HG03457 (cell line): ENCODE measurements around the gene CTH.
"Not testable (repeated sequence)": the region's sequence is repeated elsewhere in the genome, so short reads cannot be mapped to it uniquely, and the experiment has no call there.

Experiments
- ATAC-seq: cut with Tn5 transposase; IDR thresholded peaks from one replicate; pipeline ENCODE4 v1.9.1; 2021; ENCODE audit warnings: moderate number of reproducible peaks; ENCODE audit not compliant: unreplicated experiment

The CTH gene

GRCh38 chr1:70405780-70406416, 5.2 kb upstream of the CTH start:
- ATAC-seq, result no peak

DNA sequence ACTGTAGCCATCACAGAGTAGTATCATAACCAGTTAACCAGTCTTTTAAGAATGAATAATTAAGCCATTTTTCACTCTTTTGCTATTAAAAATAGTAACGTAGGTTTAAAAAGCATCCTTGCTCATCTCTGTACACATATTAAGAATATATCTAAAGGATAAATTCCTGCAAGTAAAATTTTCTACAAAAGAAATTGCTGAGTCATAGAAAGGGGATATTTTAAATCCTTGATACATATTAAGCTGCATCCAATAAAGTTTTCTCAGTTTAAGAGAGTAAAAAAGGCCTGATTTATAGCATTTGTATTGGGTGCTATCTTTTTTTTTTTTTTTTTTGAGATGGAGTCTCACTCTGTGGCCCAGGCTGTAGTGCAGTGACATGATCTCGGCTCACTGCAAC, 1.9 kb upstream of the CTH start:
- no peak for ATAC-seq

DNA sequence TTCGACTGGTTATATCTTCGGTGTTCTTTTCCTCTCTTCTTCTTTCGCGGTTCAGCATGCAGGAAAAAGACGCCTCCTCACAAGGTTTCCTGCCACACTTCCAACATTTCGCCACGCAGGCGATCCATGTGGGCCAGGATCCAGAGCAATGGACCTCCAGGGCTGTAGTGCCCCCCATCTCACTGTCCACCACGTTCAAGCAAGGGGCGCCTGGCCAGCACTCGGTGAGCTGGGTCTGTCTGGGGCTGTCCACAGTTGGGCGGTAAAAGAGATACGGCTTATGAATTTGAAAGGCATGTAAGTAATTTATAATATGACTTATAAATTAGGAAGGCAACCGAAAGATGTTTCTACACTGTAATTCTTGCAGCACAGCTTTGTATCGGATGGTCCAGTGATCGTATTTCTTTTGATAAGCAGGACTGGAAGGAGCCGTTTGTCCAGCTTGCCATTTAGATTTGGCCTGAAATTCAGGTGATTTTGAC, 334 bp downstream of the CTH start:
- no peak for ATAC-seq

GRCh38 chr1:70415882-70416281, 4.8 kb downstream of the CTH start:
- ATAC-seq, result no peak

DNA sequence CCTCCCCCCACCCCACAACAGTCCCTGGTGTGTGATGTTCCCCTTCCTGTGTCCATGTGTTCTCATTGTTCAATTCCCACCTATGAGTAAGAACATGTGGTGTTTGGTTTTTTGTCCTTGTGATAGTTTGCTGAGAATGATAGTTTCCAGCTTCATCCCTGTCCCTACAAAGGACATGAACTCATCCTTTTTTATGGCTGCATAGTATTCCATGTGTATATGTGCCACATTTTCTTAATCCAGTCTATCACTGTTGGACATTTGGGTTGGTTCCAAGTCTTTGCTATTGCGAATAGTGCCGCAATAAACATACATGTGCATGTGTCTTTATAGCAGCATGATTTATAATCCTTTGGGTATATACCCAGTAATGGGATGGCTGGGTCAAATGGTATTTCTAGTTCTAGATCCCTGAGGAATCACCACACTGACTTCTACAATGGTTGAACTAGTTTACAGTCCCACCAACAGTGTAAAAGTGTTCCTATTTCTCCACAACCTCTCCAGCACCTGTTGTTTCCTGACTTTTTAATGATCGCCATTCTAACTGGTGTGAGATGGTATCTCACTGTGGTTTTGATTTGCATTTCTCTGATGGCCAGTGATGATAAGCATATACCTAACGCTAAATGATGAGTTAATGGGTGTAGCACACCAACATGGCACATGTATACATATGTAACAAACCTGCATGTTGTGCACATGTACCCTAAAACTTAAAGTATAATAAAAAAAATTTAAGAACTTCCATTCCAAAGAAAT, 8.1 kb downstream of the CTH start:
- ATAC-seq, result not testable (repeated sequence)

DNA sequence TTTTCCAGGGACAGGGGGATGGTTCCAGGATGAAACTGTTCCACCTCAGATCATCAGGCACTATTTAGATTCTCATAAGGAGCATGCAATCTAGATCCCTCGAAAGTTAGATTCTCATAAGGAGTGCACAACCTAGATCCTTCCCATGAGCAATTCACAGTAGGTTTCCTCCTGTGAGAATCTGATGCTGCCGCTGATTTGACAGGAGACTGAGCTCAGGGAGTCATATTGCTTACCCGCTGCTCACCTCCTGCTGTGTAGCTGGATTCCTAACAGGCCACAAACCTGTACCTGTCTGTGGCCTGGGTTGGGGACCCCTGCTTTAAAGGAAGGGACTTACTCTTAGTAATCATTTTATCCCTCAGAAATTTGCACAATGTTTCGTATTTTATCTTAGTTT, 9.3 kb downstream of the CTH start:
- ATAC-seq, result no peak

DNA sequence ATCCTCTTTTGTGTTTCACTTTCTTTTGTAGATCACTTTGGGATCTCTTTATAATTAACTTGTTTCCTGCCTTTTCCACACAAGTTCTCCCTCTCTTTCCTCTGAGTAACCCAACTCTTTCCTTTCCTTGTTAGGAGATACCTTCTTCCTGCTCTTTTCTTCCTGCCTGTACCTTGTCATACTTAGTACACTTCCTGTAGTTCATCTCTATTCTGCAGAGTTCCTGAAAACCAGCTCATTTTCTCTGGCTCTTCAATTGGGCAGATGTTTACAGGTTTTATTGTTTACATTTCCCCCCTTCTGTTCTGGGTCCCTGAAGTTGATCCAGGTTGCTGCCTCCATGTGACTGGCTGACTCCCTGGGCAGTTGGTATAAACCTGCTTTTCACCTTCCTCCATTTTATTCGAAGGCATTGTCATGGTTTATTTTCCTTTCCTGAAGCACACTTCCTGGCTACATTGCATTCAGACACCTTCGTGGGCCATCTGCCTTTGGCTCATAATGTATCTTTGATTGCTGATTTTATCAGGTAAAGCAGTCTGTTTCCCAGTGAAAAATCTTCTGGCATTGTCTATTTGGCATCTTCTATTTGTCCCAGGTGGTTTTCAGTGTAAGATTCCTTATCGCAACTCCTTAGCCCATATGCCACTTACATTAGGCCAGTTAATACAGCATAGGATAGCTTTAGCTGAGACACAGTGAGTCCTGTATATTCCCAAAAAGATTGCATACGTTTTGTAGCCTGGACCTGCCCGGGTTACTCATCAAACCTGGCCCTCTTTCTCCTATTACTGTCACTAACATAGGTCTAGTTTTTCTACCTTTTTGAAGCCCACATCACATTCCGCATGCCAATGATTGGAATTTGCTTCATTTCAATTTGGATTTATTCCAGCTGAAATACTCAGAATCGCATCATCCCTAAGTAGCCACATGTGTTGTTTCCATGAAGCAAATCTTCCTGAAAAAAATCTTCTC, 15.4 kb downstream of the CTH start:
- no peak for ATAC-seq

DNA sequence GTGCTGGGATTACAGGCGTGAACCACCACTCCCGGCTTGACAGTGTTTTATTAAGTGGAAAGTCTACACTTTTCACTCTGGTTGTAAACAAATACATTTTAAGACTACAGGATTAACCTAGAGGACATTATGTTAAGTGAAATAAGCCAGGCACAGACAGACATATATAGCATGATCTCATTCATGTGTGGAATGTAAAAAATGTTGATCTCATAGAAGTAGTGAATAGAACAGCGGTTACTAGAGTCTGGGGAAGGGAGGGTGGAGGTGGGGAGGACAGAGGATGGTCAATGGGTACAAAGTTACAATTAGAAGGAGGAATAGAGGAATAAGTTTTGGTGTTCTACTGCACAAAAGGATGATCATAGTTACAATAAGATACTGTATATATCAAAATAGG, 16.9 kb downstream of the CTH start:
- ATAC-seq, result no peak

GRCh38 chr1:70429219-70429618, 18.2 kb downstream of the CTH start:
- ATAC-seq, result no peak

DNA sequence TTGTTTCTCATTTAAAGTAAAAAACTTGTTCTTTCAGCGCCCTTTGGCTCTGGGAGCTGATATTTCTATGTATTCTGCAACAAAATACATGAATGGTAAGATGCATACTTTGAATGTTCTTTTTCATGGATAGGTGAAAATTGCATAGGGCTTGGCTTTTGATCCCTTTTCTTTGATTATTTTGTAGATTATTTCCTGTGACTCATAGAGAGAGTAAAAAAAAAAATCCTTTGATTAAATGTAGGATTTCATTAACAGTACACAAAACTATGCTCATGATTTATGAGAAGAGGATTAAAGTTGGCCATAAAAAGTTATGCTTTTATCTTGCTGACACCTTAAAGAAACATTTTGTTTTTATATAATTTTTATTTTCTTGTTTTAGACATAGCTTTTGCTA, 18.7 kb downstream of the CTH start:
- no peak for ATAC-seq

- ATAC-seq, result no peak
Observed at GRCh38 chr1:70431317-70431716, 20.2 kb downstream of the CTH start.

- no peak for ATAC-seq
Observed at GRCh38 chr1:70431874-70432273, 20.8 kb downstream of the CTH start.

DNA sequence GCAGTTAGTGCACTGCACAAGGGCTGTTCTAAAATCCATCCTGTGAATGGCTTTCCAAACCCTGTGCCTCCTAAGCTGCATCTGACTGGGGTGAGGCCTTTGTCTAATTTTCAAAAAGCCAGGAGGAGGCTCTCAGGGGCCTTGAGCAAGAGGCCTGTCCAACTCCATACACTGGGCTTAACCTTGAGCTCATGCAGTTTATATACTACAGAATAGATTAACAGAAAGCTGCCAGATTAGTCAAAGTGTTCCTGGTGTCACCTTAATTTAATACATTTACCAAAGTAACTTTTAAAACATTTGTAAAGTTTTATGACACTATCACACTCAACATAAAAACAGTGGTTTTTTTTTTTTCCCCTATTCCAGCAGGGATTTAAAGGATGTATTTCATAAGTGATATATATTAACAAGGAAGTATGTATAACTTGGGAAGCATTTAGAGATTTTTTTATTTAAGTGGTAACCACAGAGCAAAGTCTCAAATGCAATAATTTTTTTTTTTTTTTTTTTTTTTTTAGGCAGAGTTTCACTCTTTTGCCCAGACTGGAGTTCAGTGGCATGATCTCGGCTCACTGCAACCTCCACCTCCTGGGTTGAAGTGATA, 23.3 kb downstream of the CTH start:
- no peak for ATAC-seq

DNA sequence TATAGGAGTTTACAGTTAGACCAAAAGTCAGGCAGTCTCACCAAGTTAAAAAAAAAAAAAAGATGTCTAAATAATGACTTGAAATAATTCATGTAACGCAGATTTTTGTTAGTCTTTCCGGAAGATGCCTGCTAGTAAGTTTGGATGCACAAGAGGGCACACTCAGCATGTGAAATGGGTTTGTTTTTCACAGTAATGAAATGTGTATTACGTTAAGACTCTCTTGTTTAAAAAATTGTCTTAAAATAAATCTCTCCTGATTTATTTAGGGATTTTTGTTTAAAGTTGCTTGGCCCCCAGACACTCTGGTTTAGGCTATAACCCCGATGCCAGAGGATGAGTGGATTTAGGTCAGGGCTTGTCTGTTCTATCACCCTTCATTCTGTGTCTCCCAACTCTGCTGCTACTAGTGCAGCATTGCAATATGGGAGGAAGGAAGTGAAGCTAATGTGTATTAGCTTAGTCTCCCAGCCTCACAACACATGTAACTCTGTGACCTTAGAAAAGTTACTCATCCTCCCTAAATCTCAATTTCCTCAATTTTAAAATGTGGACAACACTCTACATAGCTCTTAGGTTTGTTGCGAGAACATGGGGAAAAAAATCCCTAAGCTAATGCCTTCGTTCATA, 25.7 kb downstream of the CTH start:
- ATAC-seq, result no peak

DNA sequence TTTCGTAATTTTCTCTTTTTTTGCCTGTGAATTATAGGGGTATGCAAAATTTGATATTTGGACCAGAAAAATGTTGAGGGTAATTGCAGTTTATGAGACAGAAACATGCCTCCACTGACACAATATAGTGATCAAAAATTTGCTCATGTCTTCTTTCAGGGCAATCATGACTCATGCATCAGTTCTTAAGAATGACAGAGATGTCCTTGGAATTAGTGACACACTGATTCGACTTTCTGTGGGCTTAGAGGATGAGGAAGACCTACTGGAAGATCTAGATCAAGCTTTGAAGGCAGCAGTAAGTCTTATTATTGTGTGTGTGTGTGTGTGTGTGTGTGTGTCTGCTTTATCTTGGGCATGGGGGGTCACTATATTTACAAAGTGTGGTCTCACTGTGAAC, 27.5 kb downstream of the CTH start:
- ATAC-seq, result no peak

DNA sequence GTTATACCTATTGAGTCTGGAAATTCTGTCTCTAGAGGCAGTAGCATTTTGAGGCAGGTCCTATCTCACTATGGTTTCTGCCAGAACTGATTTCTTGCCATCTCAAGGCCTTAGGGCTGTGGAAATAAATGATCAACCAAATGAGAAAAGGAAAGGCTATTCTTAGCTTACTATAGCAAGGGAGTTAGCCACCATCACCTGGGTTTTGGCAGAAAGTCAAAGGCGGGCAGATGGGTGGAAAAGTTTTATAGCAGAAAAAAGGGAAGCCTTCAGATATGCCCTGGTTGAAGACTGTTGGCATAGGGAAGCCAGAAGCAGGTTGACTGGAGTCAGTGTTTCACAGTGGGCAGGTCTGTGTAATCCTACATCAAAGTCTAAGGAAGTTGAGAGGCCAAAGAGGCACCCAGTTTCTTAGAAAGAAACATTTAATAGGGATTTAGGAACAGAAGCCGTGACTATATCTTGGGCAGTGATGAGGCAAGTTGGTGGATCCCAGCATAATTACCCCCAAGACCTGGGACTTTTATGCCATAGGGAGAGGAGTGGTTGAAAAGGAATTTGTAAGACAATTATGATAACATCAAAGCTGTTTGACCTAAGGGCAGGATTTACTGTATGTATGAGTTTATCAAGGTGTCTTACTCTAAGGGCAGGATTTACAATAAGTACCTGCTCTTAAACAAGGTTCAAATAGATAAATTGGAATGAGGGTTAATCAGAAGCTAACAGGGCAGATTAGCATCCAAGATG, 29.7 kb downstream of the CTH start:
- ATAC-seq, result no peak

DNA sequence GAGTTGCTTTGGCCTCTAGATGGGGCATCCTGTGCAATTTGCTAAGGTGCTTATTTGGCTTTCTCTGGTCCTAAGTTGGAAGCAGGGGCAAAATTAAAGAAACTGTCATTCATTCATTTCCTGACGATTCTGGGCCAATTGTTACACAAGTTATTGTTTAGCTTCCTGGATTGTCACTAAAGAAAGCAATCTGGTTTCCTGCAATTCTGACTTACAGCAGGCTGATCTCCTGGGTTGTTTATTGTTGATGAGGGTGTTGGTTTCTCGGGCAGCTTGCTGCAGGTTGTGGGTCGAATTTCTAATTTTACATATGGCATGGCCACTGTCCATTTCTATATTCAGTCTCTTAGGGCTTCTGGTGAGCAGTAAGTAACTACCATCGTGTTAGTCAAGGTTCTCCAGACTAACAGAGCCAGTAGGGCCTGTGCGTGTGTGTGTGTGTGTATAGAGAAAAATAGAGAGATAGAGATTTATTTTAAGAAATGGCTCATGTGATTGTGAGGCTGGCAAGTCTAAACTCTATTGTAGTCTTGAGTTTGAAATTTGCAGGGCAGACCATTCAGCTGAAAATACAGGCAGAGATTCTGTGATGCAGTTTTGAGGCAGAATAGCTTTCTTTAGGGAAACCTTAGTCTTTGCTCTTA, 30.4 kb downstream of the CTH start:
- no peak for ATAC-seq

GRCh38 chr1:70442490-70442889, 31.4 kb downstream of the CTH start:
- no peak for ATAC-seq

DNA sequence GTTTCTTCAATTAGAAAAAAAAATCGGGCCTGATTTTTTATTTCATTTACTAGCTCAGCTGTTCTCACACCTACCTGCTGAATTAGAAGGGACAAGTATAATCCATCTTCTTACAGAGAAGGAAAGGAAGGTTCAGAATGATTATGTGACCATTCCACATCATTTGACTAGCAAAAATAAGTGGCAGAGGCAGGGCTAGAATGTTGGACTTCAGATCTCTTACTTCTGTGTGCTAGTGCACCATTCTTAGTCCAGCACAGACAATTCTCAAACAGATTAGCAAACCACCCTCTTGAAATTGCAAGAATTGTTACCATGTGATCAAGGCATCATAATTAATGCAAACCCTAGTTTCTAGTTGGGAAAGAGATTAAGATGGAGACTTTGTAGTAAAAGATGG, 32.7 kb downstream of the CTH start:
- ATAC-seq, result no peak
